K562 (cell line): ENCODE results near the gene LETM1. TPM values are rescaled to one million over a fixed set of nuclear protein-coding genes. Genes with fewer than 3 reads are reported as not detected.
A peak's percentile ranks its signal among the peaks of the same experiment; 100 is the strongest.

Source experiments
- ASH1L ChIP-seq: fragments of 450-650 bp; IDR thresholded peaks from 2 replicates; pipeline ENCODE4 v1.6.1; 2018; ENCODE audit warnings: borderline replicate concordance, mild to moderate bottlenecking, low read depth; ENCODE audit not compliant: partially characterized antibody
- BCLAF1 ChIP-seq, 2 experiments: fragments of 450-650 bp in 1 of 2; IDR thresholded peaks; 2 replicates each; pipeline ENCODE4 v1.6.1; 2011 to 2017; ENCODE audit warnings: low read depth in 2 of 2, antibody characterized with exemption in 1 of 2, borderline replicate concordance in 1 of 2, low read length in 1 of 2, mild to moderate bottlenecking in 1 of 2, mixed read lengths in 1 of 2; ENCODE audit not compliant: control insufficient read depth in 1 of 2
- BHLHE40 ChIP-seq: IDR thresholded peaks from 2 replicates; pipeline ENCODE4 v1.6.1; 2011; ENCODE audit warnings: low read length, improper control_type of control experiment
- CREB1 ChIP-seq, 2 experiments: sonication (generic) in 1 of 2; formaldehyde crosslinking in 1 of 2; IDR thresholded peaks; 2 replicates each; pipeline versions ENCODE4 v1.6.1 to v1.8.0; 2012 to 2022; ENCODE audit warnings: inconsistent platforms in 1 of 2, mild to moderate bottlenecking in 1 of 2, missing genetic modification reagents in 1 of 2, moderate library complexity in 1 of 2
- CREM ChIP-seq: IDR thresholded peaks from 2 replicates; pipeline ENCODE4 v1.6.1; 2014; ENCODE audit warnings: antibody characterized with exemption, low read depth
- DLX4 ChIP-seq: fragments of 250-450 bp; sonication (Bioruptor Pico); IDR thresholded peaks from 2 replicates; pipeline ENCODE4 v1.6.1; 2021; ENCODE audit warnings: mild to moderate bottlenecking
- FOXP1 ChIP-seq: sonication (generic); formaldehyde crosslinking; IDR thresholded peaks from 2 replicates; pipeline ENCODE4 v1.8.0; 2022; ENCODE audit warnings: mild to moderate bottlenecking, missing genetic modification reagents
- HNRNPLL ChIP-seq: fragments of 200-400 bp; formaldehyde crosslinking; IDR thresholded peaks from 2 replicates; pipeline ENCODE4 v1.6.1; 2017; ENCODE audit warnings: low read length, low read depth, mild to moderate bottlenecking; ENCODE audit not compliant: poor library complexity, severe bottlenecking
- MED1 ChIP-seq: sonication (generic); formaldehyde crosslinking; IDR thresholded peaks from 2 replicates; pipeline ENCODE4 v1.8.1; 2023; ENCODE audit warnings: missing genetic modification reagents, borderline replicate concordance
- PBX2 ChIP-seq, 2 experiments: IDR thresholded peaks in 1 of 2; conservative IDR thresholded peaks in 1 of 2; 2 replicates each; pipeline ENCODE4 v1.6.1; 2016; ENCODE audit warnings: low read depth in 2 of 2, mild to moderate bottlenecking in 1 of 2, missing compliant biosample characterization in 1 of 2, missing genetic modification characterization in 1 of 2, moderate library complexity in 1 of 2
- PML ChIP-seq: IDR thresholded peaks from 2 replicates; pipeline ENCODE4 v1.6.1; 2012; ENCODE audit warnings: low read length, inconsistent platforms
- PRPF4 ChIP-seq: fragments of 200-400 bp; formaldehyde crosslinking; IDR thresholded peaks from one replicate; pipeline ENCODE4 v1.6.1; 2017; ENCODE audit warnings: low read length, low read depth, mild to moderate bottlenecking; ENCODE audit not compliant: insufficient read depth, poor library complexity, severe bottlenecking
- RCOR1 ChIP-seq, 2 experiments: IDR thresholded peaks; 2 replicates each; pipeline ENCODE4 v1.6.1; 2012; ENCODE audit warnings: low read depth in 2 of 2, low read length in 2 of 2, borderline replicate concordance in 1 of 2, improper control_type of control experiment in 1 of 2
- SAP30 ChIP-seq: fragments of 200-600 bp; sonication (generic); IDR thresholded peaks from 2 replicates; pipeline ENCODE4 v1.6.1; 2012; ENCODE audit warnings: borderline replicate concordance, low read depth, mild to moderate bottlenecking, moderate library complexity, low read length, control low read depth, inconsistent platforms; ENCODE audit not compliant: insufficient read depth, poor library complexity, severe bottlenecking
- STAG1 ChIP-seq: sonication (generic); formaldehyde crosslinking; IDR thresholded peaks from 2 replicates; pipeline ENCODE4 v1.5.0; 2020; ENCODE audit warnings: missing genetic modification reagents, borderline replicate concordance
- TRIM28 ChIP-seq: fragments of 450-650 bp; IDR thresholded peaks from 2 replicates; pipeline ENCODE4 v1.6.1; 2017
- ZNF217 ChIP-seq: sonication (generic); formaldehyde crosslinking; IDR thresholded peaks from 2 replicates; pipeline ENCODE4 v1.8.0; 2022; ENCODE audit warnings: mild to moderate bottlenecking, missing genetic modification reagents
- ZNF274 ChIP-seq: IDR thresholded peaks from 2 replicates; pipeline ENCODE4 v1.6.1; 2011; ENCODE audit warnings: low read depth, mild to moderate bottlenecking, low read length, moderate library complexity, borderline replicate concordance
- polyA plus RNA-seq, 8 experiments: library from polyadenylated mRNA; depleted of rRNA in 4 of 8; stranded (reverse) in 5 of 8; unstranded in 3 of 8; fragments of >200 nt; fragmentation: Nextera tagmentation in 2 of 8; fragmentation: Illumina TruSeq in 1 of 8; extraction: Ambion mirVana in 2 of 8; extraction: Trizol in 1 of 8; gene quantifications; 2 replicates each; pipeline versions ENCODE4 v1.2.1 to v1.2.3, GENCODE V29; 2011 to 2014; ENCODE audit warnings: inconsistent platforms in 1 of 8, missing spikeins in 1 of 8
- total RNA-seq, 7 experiments: library from RNA; depleted of rRNA in 6 of 7; stranded (reverse); fragments of >200 nt in 6 of 7; fragmentation: Illumina TruSeq in 2 of 7; extraction: Trizol in 2 of 7; gene quantifications; 2 replicates each; pipeline versions ENCODE4 v1.2.1 to v1.2.3, GENCODE V29; 2011 to 2021; ENCODE audit warnings: low replicate concordance in 1 of 7
- TF ChIP-seq, protein P1 (sequence below): fragments of 250-450 bp; sonication (Bioruptor Pico); IDR thresholded peaks from 2 replicates; pipeline ENCODE4 v1.5.0; 2021

Gene LETM1
- total and polyA plus RNA-seq, 9 of the 15 experiments (the other 6 are each of a cell fraction or from before 2014, with no cell fraction given): 3.9 to 109 (median 35.0) TPM

- TF ChIP-seq STAG1 (CRISPR knock-in tag): no peak
- no peak for TF ChIP-seq PBX2 (CRISPR knock-in tag; IDR thresholded peaks at IDR 0.05; ENCODE audit: low read depth)
- TF ChIP-seq PBX2 (tag; conservative IDR thresholded peaks at IDR 0.05; ENCODE audit: low read depth): no peak
- TF ChIP-seq HNRNPLL: no peak
- TF ChIP-seq CREM: peak; percentile 86
- TF ChIP-seq FOXP1 (CRISPR knock-in tag): peak; percentile 56; the same call in 1 of the 2 replicates
- TF ChIP-seq RCOR1 (IDR thresholded peaks at IDR 0.05; ENCODE audit: borderline replicate concordance in 1 of 2, low read depth in 2 of 2, low read length in 2 of 2): no peak
- TF ChIP-seq CREB1 (IDR thresholded peaks at IDR 0.05): peak; percentile 75; the same call in 1 of the 2 replicates
- TF ChIP-seq CREB1 (CRISPR knock-in tag; IDR thresholded peaks at IDR 0.05): peak; percentile 74
- no peak for TF ChIP-seq ZNF217
- no peak for TF ChIP-seq ZNF274
- TF ChIP-seq SAP30: peak; percentile 77
- TF ChIP-seq PML: no peak
- no peak for TF ChIP-seq DLX4 (CRISPR knock-in tag)
- TF ChIP-seq ASH1L: no peak
- peak; percentile 24; the same call in 1 of the 2 replicates for TF ChIP-seq MED1 (CRISPR knock-in tag)
- no peak for TF ChIP-seq BCLAF1 (IDR thresholded peaks at IDR 0.05; ENCODE audit: borderline replicate concordance in 1 of 2, control insufficient read depth in 1 of 2, low read depth in 2 of 2, low read length in 1 of 2)
- no peak for TF ChIP-seq PRPF4
- no peak for TF ChIP-seq TRIM28
- peak; percentile 54; the same call in 1 of the 2 replicates for TF ChIP-seq BHLHE40
- TF ChIP-seq, protein P1, sequence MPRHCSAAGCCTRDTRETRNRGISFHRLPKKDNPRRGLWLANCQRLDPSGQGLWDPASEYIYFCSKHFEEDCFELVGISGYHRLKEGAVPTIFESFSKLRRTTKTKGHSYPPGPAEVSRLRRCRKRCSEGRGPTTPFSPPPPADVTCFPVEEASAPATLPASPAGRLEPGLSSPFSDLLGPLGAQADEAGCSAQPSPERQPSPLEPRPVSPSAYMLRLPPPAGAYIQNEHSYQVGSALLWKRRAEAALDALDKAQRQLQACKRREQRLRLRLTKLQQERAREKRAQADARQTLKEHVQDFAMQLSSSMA (CRISPR knock-in tag): no peak
Observed at GRCh38 chr4:1855333-1856070, 454 bp downstream of the LETM1 start (continued).
